ENCODE data around the gene RAC2. TPM values are rescaled to one million over a fixed set of nuclear protein-coding genes. Genes with fewer than 3 reads are reported as not detected.

RAC2 gene
- total and polyA plus RNA-seq, 9 of the 15 experiments (the other 6 are each of a cell fraction or from before 2014, with no cell fraction given): 22.7 to 103 (median 43.3) TPM

DNA sequence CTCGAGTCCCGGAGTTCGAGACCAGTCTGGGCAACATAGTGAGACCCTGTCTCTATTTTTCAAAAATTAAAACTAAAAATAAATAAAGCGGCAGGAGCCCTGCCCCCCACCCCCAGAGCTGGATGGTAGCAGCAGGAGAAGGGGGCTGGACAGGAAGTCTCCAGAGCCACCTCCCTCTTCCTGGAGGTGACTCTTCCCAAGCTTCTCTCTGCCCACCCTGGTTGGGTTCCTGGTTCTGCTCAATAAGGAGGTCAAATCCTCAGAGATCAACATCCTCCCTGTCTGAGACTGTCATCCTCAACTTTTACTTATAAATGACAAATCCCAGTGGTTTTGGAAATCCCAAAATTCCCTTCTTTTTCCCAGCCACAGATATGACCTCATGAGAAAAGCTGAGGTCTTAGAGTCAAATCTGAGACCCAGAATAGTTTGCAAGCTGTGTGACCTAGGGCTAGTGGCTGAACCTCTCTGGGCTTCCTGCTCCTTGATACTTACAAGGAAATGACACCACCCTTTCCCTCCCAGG is 57.0 kb downstream of the RAC2 start:
- ChIA-PET CTCF (ENCODE audit: low intra/inter-chr PET ratio) (interaction anchor here (1.2 kb wide), 1 partner anchor 11 kb away, joined by 4 read pairs; no protein-coding TSS in a partner anchor), POLR2A (interaction anchor here (0.6 kb wide), 1 partner anchor 59 kb away, joined by 3 read pairs; no protein-coding TSS in a partner anchor)
- ATAC-seq (no peak), FAIRE-seq (no peak), DNase-seq (ENCODE audit: extremely low read depth in 1 of 4, low spot score in 3 of 4) (no peak)
- peaks cover 9 to 24% of the 10 kb centered on the region in 2 experiments for H3K4me1 ChIP-seq (replicated peaks in 1 of 2; ENCODE audit: control insufficient read depth in 2 of 2, insufficient read depth in 2 of 2, low read length in 2 of 2)
- H3K4me2 ChIP-seq (ENCODE audit: insufficient read depth, low read length): no peak overlapping the region
- H3K4me3 ChIP-seq: no peak overlapping the region
- H3K27ac ChIP-seq (ENCODE audit: extremely low read depth, low read depth, low read length): no peak overlapping the region
- TF ChIP-seq CBX2 (IDR thresholded peaks at IDR 0.05; ENCODE audit: insufficient read depth, low read length, poor library complexity, severe bottlenecking) (no peak), SP1 (CRISPR knock-in tag; IDR thresholded peaks at IDR 0.05) (no peak), HIVEP1 (CRISPR knock-in tag; IDR thresholded peaks at IDR 0.05) (no peak), ZNF436 (CRISPR knock-in tag; IDR thresholded peaks at IDR 0.05) (no peak), ATF3 (IDR thresholded peaks at IDR 0.05) (no peak), ATF3 (CRISPR knock-in tag; conservative IDR thresholded peaks at IDR 0.05) (no peak), MECOM (CRISPR knock-in tag; IDR thresholded peaks at IDR 0.05) (no peak), ZFP36 (IDR thresholded peaks at IDR 0.05; ENCODE audit: low read depth, low read length, partially characterized antibody) (peak; percentile 83), SMAD1 (IDR thresholded peaks at IDR 0.05; ENCODE audit: low read depth, low read length, partially characterized antibody) (no peak), HDGF (IDR thresholded peaks at IDR 0.05) (no peak), NFXL1 (CRISPR knock-in tag; IDR thresholded peaks at IDR 0.05) (no peak), RBM25 (IDR thresholded peaks at IDR 0.05; ENCODE audit: low read depth, low read length, severe bottlenecking) (peak; percentile 81), GTF2F1 (IDR thresholded peaks at IDR 0.05; ENCODE audit: low read depth, low read length) (no peak), BCOR (IDR thresholded peaks at IDR 0.05) (peak; percentile 60; the same call in 1 of the 2 replicates), MBD2 (IDR thresholded peaks at IDR 0.05; ENCODE audit: borderline replicate concordance, low read depth) (no peak)
- TF ChIP-seq, protein P1, sequence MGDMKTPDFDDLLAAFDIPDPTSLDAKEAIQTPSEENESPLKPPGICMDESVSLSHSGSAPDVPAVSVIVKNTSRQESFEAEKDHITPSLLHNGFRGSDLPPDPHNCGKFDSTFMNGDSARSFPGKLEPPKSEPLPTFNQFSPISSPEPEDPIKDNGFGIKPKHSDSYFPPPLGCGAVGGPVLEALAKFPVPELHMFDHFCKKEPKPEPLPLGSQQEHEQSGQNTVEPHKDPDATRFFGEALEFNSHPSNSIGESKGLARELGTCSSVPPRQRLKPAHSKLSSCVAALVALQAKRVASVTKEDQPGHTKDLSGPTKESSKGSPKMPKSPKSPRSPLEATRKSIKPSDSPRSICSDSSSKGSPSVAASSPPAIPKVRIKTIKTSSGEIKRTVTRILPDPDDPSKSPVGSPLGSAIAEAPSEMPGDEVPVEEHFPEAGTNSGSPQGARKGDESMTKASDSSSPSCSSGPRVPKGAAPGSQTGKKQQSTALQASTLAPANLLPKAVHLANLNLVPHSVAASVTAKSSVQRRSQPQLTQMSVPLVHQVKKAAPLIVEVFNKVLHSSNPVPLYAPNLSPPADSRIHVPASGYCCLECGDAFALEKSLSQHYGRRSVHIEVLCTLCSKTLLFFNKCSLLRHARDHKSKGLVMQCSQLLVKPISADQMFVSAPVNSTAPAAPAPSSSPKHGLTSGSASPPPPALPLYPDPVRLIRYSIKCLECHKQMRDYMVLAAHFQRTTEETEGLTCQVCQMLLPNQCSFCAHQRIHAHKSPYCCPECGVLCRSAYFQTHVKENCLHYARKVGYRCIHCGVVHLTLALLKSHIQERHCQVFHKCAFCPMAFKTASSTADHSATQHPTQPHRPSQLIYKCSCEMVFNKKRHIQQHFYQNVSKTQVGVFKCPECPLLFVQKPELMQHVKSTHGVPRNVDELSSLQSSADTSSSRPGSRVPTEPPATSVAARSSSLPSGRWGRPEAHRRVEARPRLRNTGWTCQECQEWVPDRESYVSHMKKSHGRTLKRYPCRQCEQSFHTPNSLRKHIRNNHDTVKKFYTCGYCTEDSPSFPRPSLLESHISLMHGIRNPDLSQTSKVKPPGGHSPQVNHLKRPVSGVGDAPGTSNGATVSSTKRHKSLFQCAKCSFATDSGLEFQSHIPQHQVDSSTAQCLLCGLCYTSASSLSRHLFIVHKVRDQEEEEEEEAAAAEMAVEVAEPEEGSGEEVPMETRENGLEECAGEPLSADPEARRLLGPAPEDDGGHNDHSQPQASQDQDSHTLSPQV (IDR thresholded peaks at IDR 0.05): no peak
- TF ChIP-seq, protein P2, sequence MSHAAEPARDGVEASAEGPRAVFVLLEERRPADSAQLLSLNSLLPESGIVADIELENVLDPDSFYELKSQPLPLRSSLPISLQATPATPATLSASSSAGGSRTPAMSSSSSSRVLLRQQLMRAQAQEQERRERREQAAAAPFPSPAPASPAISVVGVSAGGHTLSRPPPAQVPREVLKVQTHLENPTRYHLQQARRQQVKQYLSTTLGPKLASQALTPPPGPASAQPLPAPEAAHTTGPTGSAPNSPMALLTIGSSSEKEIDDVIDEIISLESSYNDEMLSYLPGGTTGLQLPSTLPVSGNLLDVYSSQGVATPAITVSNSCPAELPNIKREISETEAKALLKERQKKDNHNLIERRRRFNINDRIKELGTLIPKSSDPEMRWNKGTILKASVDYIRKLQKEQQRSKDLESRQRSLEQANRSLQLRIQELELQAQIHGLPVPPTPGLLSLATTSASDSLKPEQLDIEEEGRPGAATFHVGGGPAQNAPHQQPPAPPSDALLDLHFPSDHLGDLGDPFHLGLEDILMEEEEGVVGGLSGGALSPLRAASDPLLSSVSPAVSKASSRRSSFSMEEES (CRISPR knock-in tag; IDR thresholded peaks at IDR 0.05): no peak
- H3K79me2 ChIP-seq (ENCODE audit: control insufficient read depth, insufficient read depth, low read length): no peaks in the 10 kb centered on the region
- H3K9ac ChIP-seq (ENCODE audit: insufficient read depth in 1 of 2, low read depth in 2 of 2, low read length in 2 of 2): no peak overlapping the region
- no TSS peak for BruUV-seq (replicated peaks)
- 42% methylated on average over 3 of the region's 4 CpGs for WGBS (ENCODE audit: insufficient coverage, low coverage, missing lambda C conversion rate)
- H3K27me3 ChIP-seq (ENCODE audit: control insufficient read depth in 2 of 2, insufficient read depth in 2 of 2, low read length in 2 of 2): peaks cover 0 to 35% of the 10 kb centered on the region in 2 experiments; a peak in 2 of 5 replicates
- H3K9me1 ChIP-seq (ENCODE audit: control insufficient read depth, insufficient read depth, low read length): no peaks in the 10 kb centered on the region
- 0 out of 2 replicates have a peak, but pooled peaks cover 3% of the 10 kb centered on the region for H4K20me1 ChIP-seq (replicated peaks; ENCODE audit: control insufficient read depth, insufficient read depth, low read length)
- H3K36me3 ChIP-seq (ENCODE audit: control insufficient read depth, insufficient read depth, low read length): no peaks in the 10 kb centered on the region
- intact Hi-C loops (cut with micrococcal nuclease): no loop called here
- no peak overlapping the region for H2AFZ ChIP-seq (ENCODE audit: low read depth, low read length)
- in situ Hi-C loops (cut with MboI): no loop called here
- H3K9me3 ChIP-seq (replicated peaks; ENCODE audit: control insufficient read depth, insufficient read depth, low read depth, low read length): no peaks in the 10 kb centered on the region

All from K562 (cell line).